22Rv1 (cell line): Measurements from ENCODE around the gene NUP54.

Source experiments
- H3K27ac ChIP-seq: fragments of 450-650 bp; 2 replicates; pipeline ENCODE4 v1.5.1; 2017
- CTCF ChIP-seq: fragments of 450-650 bp; IDR thresholded peaks from 2 replicates; pipeline ENCODE4 v1.5.1; 2017; ENCODE audit warnings: mild to moderate bottlenecking
- ZFX ChIP-seq: fragments of 450-650 bp; IDR thresholded peaks from 2 replicates; pipeline ENCODE4 v1.6.1; 2017; ENCODE audit warnings: antibody characterized with exemption, borderline replicate concordance

The NUP54 gene

GRCh38 chr4:76117536-76117935, 30.7 kb downstream of the NUP54 start:
- H3K27ac ChIP-seq: no peak overlapping the region
- TF ChIP-seq CTCF: no peak
- TF ChIP-seq ZFX: no peak

GRCh38 chr4:76116821-76117220, 31.4 kb downstream of the NUP54 start:
- TF ChIP-seq CTCF (no peak), ZFX (no peak)
- H3K27ac ChIP-seq: no peak overlapping the region

GRCh38 chr4:76108467-76109181, 39.6 kb downstream of the NUP54 start:
- no peak overlapping the region for H3K27ac ChIP-seq
- TF ChIP-seq CTCF: no peak; the same call in 1 of the 2 replicates
- no peak for TF ChIP-seq ZFX

GRCh38 chr4:76106442-76106841, 41.8 kb downstream of the NUP54 start:
- no peak overlapping the region for H3K27ac ChIP-seq
- TF ChIP-seq ZFX: no peak
- no peak for TF ChIP-seq CTCF

GRCh38 chr4:76105652-76106051, 42.5 kb downstream of the NUP54 start:
- H3K27ac ChIP-seq: no peak overlapping the region
- TF ChIP-seq ZFX (no peak), CTCF (no peak)

- TF ChIP-seq ZFX: no peak
- no peak for TF ChIP-seq CTCF
- H3K27ac ChIP-seq: no peak overlapping the region
These were observed 52.1 kb downstream of the NUP54 start for GRCh38 chr4:76096076-76096475.

GRCh38 chr4:76095568-76095967, 52.6 kb downstream of the NUP54 start:
- H3K27ac ChIP-seq: no peak overlapping the region
- TF ChIP-seq ZFX (no peak), CTCF (no peak)
